ENCODE measurements around the gene CSTF2. TPM values are rescaled to one million over a fixed set of nuclear protein-coding genes. Genes with fewer than 3 reads are reported as not detected.

Gene CSTF2
- total RNA-seq, 1 experiment from 2014 or later, result 39.2 TPM

DNA sequence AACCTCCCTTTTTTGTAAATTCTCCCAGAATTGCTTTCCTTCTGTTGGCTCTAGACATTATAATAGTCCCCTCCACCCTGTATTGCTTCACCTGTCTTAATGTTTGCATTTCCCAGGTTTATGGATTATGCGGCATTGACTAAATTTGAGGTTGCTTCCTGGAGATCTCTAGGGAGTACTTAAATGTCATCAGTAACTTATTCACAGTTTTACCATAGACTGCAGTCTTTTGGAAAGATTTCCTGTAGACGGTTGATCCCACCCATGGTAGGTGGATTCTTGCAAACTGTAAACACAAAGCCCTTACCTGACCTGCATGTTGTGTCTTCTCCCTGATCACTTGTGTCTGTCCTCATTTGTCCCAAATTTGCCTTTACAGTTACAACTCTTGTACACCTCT, 60.2 kb downstream of the CSTF2 start:
- TF ChIP-seq, protein P1, sequence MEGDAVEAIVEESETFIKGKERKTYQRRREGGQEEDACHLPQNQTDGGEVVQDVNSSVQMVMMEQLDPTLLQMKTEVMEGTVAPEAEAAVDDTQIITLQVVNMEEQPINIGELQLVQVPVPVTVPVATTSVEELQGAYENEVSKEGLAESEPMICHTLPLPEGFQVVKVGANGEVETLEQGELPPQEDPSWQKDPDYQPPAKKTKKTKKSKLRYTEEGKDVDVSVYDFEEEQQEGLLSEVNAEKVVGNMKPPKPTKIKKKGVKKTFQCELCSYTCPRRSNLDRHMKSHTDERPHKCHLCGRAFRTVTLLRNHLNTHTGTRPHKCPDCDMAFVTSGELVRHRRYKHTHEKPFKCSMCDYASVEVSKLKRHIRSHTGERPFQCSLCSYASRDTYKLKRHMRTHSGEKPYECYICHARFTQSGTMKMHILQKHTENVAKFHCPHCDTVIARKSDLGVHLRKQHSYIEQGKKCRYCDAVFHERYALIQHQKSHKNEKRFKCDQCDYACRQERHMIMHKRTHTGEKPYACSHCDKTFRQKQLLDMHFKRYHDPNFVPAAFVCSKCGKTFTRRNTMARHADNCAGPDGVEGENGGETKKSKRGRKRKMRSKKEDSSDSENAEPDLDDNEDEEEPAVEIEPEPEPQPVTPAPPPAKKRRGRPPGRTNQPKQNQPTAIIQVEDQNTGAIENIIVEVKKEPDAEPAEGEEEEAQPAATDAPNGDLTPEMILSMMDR (conservative IDR thresholded peaks at IDR 0.05; ENCODE audit: low read depth, low read length), result no peak
- no peak for TF ChIP-seq EZH2 (IDR thresholded peaks at IDR 0.05; ENCODE audit: borderline replicate concordance, low read depth, low read length, poor library complexity, severe bottlenecking)
- BruUV-seq (replicated peaks), result no TSS peak
- no peaks in the 10 kb centered on the region for H3K9me3 ChIP-seq (ENCODE audit: low read depth, low read length, poor library complexity, severe bottlenecking)
- H3K27ac ChIP-seq (ENCODE audit: low read depth, low read length, poor library complexity, severe bottlenecking), result no peak overlapping the region
- DNase-seq (ENCODE audit: low spot score), result no peak
- CTCF ChIA-PET, result no interaction called here
- intact Hi-C loops (cut with micrococcal nuclease; ENCODE audit: unreplicated experiment), result no loop called here
- POLR2A ChIA-PET (ENCODE audit: low non-redundant PET), result no interaction called here
- H3K27me3 ChIP-seq (replicated peaks; ENCODE audit: insufficient read depth, low read depth, low read length, poor library complexity), result no peaks in the 10 kb centered on the region
- H3K4me3 ChIP-seq (ENCODE audit: low read depth, low read length, poor library complexity, severe bottlenecking), result no peak overlapping the region
- no peaks in the 10 kb centered on the region for H3K36me3 ChIP-seq (ENCODE audit: insufficient read depth, low read length, poor library complexity, severe bottlenecking)
- H3K4me1 ChIP-seq (ENCODE audit: insufficient read depth, low read length, poor library complexity, severe bottlenecking), result no peaks in the 10 kb centered on the region

DNA sequence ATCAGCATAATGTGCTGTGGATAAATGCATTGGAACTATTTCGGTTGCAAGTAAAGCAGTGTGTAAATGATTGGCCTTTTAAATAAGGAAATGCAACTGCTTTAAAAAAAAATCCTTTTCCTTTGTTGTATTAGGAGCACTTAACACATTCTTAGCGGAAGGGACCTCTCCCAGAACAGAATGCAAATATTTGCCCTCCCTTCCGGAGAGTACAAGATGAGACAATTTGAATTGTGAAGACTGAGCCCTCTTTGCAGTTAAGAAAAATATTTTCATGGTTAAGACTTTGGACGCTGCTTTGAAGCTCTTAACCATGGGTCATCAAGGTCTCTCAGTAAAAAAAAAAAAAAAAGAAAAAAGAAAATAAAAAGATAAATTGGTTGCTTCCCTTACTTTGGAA, 63.5 kb downstream of the CSTF2 start:
- CTCF ChIA-PET, result no interaction called here
- TF ChIP-seq, protein P1 (conservative IDR thresholded peaks at IDR 0.05; ENCODE audit: low read depth, low read length), result no peak
- no peak for TF ChIP-seq EZH2 (IDR thresholded peaks at IDR 0.05; ENCODE audit: borderline replicate concordance, low read depth, low read length, poor library complexity, severe bottlenecking)
- intact Hi-C loops (cut with micrococcal nuclease; ENCODE audit: unreplicated experiment), result no loop called here
- no peaks in the 10 kb centered on the region for H3K27me3 ChIP-seq (replicated peaks; ENCODE audit: insufficient read depth, low read depth, low read length, poor library complexity)
- no peak for DNase-seq (ENCODE audit: low spot score)
- no peaks in the 10 kb centered on the region for H3K9me3 ChIP-seq (ENCODE audit: low read depth, low read length, poor library complexity, severe bottlenecking)
- H3K36me3 ChIP-seq (ENCODE audit: insufficient read depth, low read length, poor library complexity, severe bottlenecking), result no peaks in the 10 kb centered on the region
- H3K4me3 ChIP-seq (ENCODE audit: low read depth, low read length, poor library complexity, severe bottlenecking), result no peak overlapping the region
- no peaks in the 10 kb centered on the region for H3K4me1 ChIP-seq (ENCODE audit: insufficient read depth, low read length, poor library complexity, severe bottlenecking)
- H3K27ac ChIP-seq (ENCODE audit: low read depth, low read length, poor library complexity, severe bottlenecking), result no peak overlapping the region
- POLR2A ChIA-PET (ENCODE audit: low non-redundant PET), result interaction anchor here (0.6 kb wide), 1 partner anchor 18 kb away, joined by 4 read pairs; no protein-coding TSS in a partner anchor
- no TSS peak for BruUV-seq (replicated peaks)

Other genes with a start within 250 kb of the CSTF2 start
- not detected in 2 replicates for gene TNMD, start 235.5 kb upstream of the CSTF2 start, total RNA-seq (2021)
- gene TSPAN6, start 183.6 kb upstream of the CSTF2 start, total RNA-seq (2021), result 39.4 and 40.2 TPM in 2 replicates
- gene SRPX2, start 176.2 kb upstream of the CSTF2 start, total RNA-seq (2021), result 8.8 and 12.3 TPM in 2 replicates
- gene SYTL4, start 88.3 kb upstream of the CSTF2 start, total RNA-seq (2021), result 2.3 and 3.2 TPM in 2 replicates
- not detected in 2 replicates for gene NOX1, start 54.0 kb downstream of the CSTF2 start, total RNA-seq (2021)
- gene XKRX, start 108.5 kb downstream of the CSTF2 start, total RNA-seq (2021), result not detected in 2 replicates
- gene ARL13A, start 149.3 kb downstream of the CSTF2 start, total RNA-seq (2021), result not detected in 2 replicates
- gene TRMT2B, start 231.7 kb downstream of the CSTF2 start, total RNA-seq (2021), result 20.8 and 21.3 TPM in 2 replicates

Data from A673 (cell line).